Measurements from ENCODE around the gene MRPL46. TPM values are rescaled to one million over a fixed set of nuclear protein-coding genes. Genes with fewer than 3 reads are reported as not detected.

MRPL46 gene
- total RNA-seq, 6 donors from 2014 or later, result 8.7 to 23.1 (median 17.6) TPM

- H3K36me3 ChIP-seq, result no peaks in the 10 kb centered on the region
- peaks cover 0 to 7% (median 7%) of the 10 kb centered on the region in 4 donors for H3K4me1 ChIP-seq
- TF ChIP-seq EP300 (IDR thresholded peaks at IDR 0.05), result no peak
- TF ChIP-seq, protein P1, sequence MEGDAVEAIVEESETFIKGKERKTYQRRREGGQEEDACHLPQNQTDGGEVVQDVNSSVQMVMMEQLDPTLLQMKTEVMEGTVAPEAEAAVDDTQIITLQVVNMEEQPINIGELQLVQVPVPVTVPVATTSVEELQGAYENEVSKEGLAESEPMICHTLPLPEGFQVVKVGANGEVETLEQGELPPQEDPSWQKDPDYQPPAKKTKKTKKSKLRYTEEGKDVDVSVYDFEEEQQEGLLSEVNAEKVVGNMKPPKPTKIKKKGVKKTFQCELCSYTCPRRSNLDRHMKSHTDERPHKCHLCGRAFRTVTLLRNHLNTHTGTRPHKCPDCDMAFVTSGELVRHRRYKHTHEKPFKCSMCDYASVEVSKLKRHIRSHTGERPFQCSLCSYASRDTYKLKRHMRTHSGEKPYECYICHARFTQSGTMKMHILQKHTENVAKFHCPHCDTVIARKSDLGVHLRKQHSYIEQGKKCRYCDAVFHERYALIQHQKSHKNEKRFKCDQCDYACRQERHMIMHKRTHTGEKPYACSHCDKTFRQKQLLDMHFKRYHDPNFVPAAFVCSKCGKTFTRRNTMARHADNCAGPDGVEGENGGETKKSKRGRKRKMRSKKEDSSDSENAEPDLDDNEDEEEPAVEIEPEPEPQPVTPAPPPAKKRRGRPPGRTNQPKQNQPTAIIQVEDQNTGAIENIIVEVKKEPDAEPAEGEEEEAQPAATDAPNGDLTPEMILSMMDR (IDR thresholded peaks at IDR 0.05), result peak; percentile 31 to 58 (median 52)
- H3K27ac ChIP-seq, result no peak overlapping the region
- no peaks in the 10 kb centered on the region for H3K27me3 ChIP-seq
- 4 to 17% methylated on average over 3 to 12 of the region's 12 CpGs for WGBS, 2 donors
- no peaks in the 10 kb centered on the region for H3K9me3 ChIP-seq
- no peak overlapping the region for H3K4me3 ChIP-seq
- peak in 1 of 2 donors; percentile 60 for ATAC-seq (ENCODE audit: low FRiP score in 2 of 2)
- peak in 1 of 2 donors; percentile 42 for DNase-seq
These were observed 16.9 kb downstream of the MRPL46 start for GRCh38 chr15:88450125-88450798.

- no peak for DNase-seq
- H3K27me3 ChIP-seq, result no peaks in the 10 kb centered on the region
- H3K36me3 ChIP-seq, result no peaks in the 10 kb centered on the region
- no peaks in the 10 kb centered on the region for H3K9me3 ChIP-seq
- no peak overlapping the region for H3K27ac ChIP-seq
- H3K4me1 ChIP-seq, result peaks cover 0 to 2% (median under 1%) of the 10 kb centered on the region in 4 donors
- no peak overlapping the region for H3K4me3 ChIP-seq
- no peak for TF ChIP-seq EP300 (IDR thresholded peaks at IDR 0.05)
- ATAC-seq (ENCODE audit: low FRiP score in 2 of 2), result no peak
- 81 to 89% methylated on average over 6 to 8 of the region's 8 CpGs for WGBS, 2 donors
These were observed 17.6 kb downstream of the MRPL46 start for GRCh38 chr15:88449581-88449980.

DNA sequence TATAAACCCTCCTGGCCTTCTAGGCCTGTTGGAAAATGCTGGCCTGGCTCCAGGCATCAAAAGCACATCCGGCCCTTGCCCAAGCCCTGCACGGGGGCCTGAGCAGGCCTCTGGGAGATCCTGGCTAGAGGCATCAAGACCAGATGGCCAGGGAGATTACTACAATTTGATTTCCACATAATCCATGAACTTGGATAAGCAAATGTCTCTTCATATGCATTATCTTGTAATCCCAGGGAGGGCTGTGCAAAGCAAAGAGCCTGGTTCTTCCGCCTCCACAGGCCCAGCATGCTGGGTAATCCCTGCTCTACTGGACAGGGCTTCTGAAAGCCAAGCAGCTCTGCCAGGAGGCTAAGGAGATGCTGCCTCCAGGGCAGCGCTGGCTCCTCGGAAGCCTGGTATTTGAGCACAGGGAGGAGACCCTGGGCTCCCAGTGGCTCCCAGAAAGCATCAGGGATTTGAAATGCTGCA is 18.2 kb downstream of the MRPL46 start:
- Histone ChIP-seq H3K9me3 (no peaks in the 10 kb centered on the region), H3K36me3 (no peaks in the 10 kb centered on the region), H3K27me3 (no peaks in the 10 kb centered on the region), H3K4me3 (no peak overlapping the region), H3K27ac (no peak overlapping the region), H3K4me1 (no peaks in the 10 kb centered on the region)
- WGBS, 2 donors, result 88 to 100% methylated on average over 2 to 5 of the region's 5 CpGs
- TF ChIP-seq, protein P1 (IDR thresholded peaks at IDR 0.05), result no peak
- TF ChIP-seq EP300 (IDR thresholded peaks at IDR 0.05), result no peak
- TF ChIP-seq POLR2A (IDR thresholded peaks at IDR 0.05), result no peak
- TF ChIP-seq POLR2AphosphoS5 (IDR thresholded peaks at IDR 0.05), result no peak
- DNase-seq, result no peak
- no peak for ATAC-seq (ENCODE audit: low FRiP score in 2 of 2)

DNA sequence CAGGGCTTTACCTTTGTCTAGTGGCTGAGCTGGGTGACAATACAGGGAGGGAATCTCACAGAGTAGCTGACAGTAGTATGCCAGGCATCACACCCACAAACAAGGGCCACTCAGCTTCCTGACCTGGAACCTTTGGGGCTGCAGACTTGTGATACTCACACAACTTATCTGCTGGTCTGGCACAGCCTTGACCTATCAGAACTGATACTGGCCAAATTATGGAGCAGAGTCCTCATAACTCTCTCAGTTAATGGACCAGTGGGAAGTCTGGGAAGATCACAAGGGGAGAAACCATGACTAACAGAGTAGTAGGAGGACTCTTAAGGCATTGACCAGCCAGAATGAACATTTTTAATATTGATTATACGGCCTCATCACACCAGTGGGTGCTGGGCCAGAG is 19.4 kb downstream of the MRPL46 start:
- 83 to 91% methylated on average over 1 of the region's 1 CpG for WGBS, 2 donors
- Histone ChIP-seq H3K9me3 (peaks cover 0 to 8% (median 3%) of the 10 kb centered on the region in 4 donors), H3K36me3 (no peaks in the 10 kb centered on the region), H3K27me3 (no peaks in the 10 kb centered on the region), H3K4me3 (no peak overlapping the region), H3K4me1 (no peaks in the 10 kb centered on the region), H3K27ac (no peak overlapping the region)
- no peak for ATAC-seq (ENCODE audit: low FRiP score in 2 of 2)
- no peak for DNase-seq
- no peak for TF ChIP-seq POLR2A (IDR thresholded peaks at IDR 0.05)
- TF ChIP-seq EP300 (IDR thresholded peaks at IDR 0.05), result no peak
- no peak for TF ChIP-seq POLR2AphosphoS5 (IDR thresholded peaks at IDR 0.05)
- TF ChIP-seq, protein P1 (IDR thresholded peaks at IDR 0.05), result no peak

- WGBS, 2 donors, result 85 to 94% methylated on average over 1 of the region's 1 CpG
These were observed 20.0 kb downstream of the MRPL46 start for GRCh38 chr15:88447206-88447605.

More at GRCh38 chr15:88447206-88447605, 20.0 kb downstream of the MRPL46 start:
- H3K27ac ChIP-seq, result no peak overlapping the region
- H3K4me1 ChIP-seq, result no peaks in the 10 kb centered on the region
- no peaks in the 10 kb centered on the region for H3K36me3 ChIP-seq
- no peak overlapping the region for H3K4me3 ChIP-seq
- ATAC-seq (ENCODE audit: low FRiP score in 2 of 2), result no peak
- no peaks in the 10 kb centered on the region for H3K27me3 ChIP-seq
- TF ChIP-seq POLR2A (IDR thresholded peaks at IDR 0.05) (no peak), POLR2AphosphoS5 (IDR thresholded peaks at IDR 0.05) (no peak), EP300 (IDR thresholded peaks at IDR 0.05) (no peak)
- TF ChIP-seq, protein P1 (IDR thresholded peaks at IDR 0.05), result no peak
- no peak for DNase-seq
- peaks cover 0 to 8% (median 3%) of the 10 kb centered on the region in 4 donors for H3K9me3 ChIP-seq

Data from upper lobe of left lung (tissue), 6 donors.